Measurements from ENCODE around the gene TMEM223.
"Not testable (repeated sequence)": the region's sequence is repeated elsewhere in the genome, so short reads cannot be mapped to it uniquely, and the experiment has no call there.

TMEM223 gene

DNA sequence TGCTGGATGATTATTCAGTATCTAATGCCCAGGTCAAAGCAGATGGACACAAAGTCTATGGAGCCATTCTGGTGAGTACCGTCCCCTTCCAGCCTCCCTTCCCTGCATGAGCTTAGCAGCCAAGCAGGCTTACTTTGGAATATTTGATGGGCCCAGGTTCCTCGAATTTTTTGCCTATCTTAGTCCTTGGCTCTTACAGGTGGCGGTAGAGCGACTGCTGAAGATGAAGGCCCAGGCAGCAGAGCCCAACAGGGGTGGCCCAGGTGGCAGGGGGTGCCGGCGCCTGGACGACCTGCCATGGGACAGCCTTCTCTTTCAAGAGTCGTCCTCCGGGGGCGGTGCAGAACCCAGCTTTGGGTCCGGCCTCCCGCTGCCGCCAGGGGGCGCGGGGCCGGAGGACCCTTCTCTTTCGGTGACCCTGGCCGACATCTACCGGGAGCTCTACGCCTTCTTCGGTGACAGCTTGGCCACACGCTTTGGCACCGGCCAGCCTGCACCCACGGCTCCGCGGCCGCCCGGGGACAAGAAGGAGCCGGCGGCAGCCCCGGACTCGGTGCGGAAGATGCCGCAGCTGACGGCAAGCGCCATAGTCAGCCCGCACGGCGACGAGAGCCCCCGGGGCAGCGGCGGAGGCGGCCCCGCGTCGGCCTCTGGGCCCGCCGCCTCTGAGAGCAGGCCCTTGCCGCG, 5.3 kb downstream of the TMEM223 start:
- H3K4me3 ChIP-seq (ENCODE audit: low read length): peak overlapping the region; percentile 69

DNA sequence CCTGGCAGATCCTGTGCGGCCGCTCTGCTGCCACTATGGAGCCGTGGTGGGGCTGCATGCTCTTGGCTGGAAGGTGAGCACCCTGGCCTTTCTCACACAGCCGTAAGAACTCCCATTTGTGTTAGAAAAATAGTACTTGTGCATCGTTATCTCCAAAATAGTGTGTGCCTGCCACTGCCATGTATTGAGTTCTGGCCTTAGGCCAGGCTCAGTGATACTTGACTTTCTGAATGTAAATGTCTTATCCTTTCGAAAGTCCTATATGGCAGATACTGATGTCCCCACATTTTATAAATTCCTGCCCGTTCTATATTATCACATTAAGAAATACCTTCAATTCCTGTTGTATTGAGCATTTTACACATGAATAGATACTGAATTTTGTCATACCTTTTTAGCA, 9.1 kb downstream of the TMEM223 start:
- no peak overlapping the region for H3K4me3 ChIP-seq (ENCODE audit: low read length)
- TF ChIP-seq ZNF274 (IDR thresholded peaks at IDR 0.05; ENCODE audit: low read depth, low read length): no peak

More for the DNA sequence above, 5.3 kb downstream of the TMEM223 start:
- TF ChIP-seq ZNF274 (IDR thresholded peaks at IDR 0.05; ENCODE audit: low read depth, low read length): no peak

DNA sequence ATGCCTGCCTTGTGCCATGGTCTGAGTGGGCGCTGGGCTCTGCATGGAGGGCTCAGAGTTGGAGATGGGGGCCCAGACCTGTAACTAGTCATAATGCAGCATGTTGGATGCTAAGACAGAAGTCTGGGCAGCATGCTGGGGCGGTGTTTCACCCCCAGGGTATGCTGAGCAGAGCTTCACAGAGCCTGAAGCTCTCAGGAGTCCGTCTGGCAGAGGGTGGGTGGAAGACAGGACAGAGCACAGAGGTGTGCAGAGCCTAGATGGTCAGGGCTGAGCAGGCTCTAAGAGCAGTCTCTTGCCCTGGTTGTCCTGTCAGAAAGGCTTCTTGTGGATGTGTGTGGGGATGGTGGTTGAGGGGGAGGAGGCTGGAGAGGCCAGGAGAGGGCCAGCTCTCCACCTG, 13.4 kb downstream of the TMEM223 start:
- no peak overlapping the region for H3K4me3 ChIP-seq (ENCODE audit: low read length)
- no peak for TF ChIP-seq ZNF274 (IDR thresholded peaks at IDR 0.05; ENCODE audit: low read depth, low read length)

DNA sequence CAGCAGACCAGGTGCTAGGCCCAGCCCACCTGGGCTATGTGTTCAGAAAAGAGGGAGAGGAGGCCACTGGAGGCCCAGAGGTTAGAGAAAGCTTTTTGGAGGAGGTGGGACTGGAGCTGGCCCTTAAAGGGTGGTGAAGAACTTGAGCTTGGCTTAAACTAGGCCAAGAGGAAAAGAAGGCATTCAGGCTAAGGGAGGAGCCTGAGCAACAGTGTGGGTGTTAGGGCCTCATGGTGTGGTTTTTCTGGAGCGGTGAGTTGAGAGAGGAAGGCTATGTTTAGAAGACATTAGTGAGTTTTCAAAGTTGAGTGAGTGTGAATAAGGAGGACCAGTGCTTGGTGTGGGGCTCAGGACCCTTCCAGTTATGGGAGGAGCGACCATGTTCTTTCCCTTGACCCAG, 14.4 kb downstream of the TMEM223 start:
- no peak overlapping the region for H3K4me3 ChIP-seq (ENCODE audit: low read length)
- no peak for TF ChIP-seq ZNF274 (IDR thresholded peaks at IDR 0.05; ENCODE audit: low read depth, low read length)

DNA sequence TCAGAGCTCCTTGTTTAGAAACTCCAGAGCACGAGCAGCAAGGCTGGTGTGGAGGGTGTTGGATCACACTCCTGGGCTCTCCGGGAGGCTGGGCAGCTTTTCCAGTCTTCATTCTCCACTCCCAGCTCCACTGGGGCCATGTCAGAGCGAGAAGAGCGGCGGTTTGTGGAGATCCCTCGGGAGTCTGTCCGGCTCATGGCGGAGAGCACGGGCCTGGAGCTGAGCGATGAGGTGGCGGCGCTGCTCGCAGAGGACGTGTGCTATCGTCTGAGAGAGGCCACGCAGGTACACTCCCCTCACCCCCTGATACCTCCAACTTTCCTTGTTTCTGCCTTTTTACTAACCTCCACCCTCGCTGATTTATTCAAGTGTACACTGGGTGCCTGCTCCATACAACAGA, 16.2 kb downstream of the TMEM223 start:
- no peak overlapping the region for H3K4me3 ChIP-seq (ENCODE audit: low read length)
- TF ChIP-seq ZNF274 (IDR thresholded peaks at IDR 0.05; ENCODE audit: low read depth, low read length): no peak

DNA sequence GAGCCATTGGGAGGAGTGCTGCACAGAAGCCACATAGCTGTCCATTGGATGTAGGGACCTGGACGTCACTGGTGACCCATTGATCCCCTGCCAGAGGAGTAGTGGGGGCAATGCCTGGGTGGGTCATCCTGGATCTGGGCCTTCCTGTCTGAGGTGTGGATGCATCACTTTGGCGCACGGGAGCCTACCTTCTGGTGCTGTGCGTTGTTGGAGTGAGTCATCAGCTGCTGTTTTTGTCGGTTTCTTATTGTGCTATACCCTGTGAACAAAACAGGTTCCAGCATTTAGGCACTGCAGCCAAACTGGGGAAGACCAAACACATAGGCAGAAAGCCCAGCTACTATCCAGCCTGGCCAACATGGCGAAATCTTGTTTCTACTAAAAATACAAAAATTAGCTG, 17.4 kb downstream of the TMEM223 start:
- no peak overlapping the region for H3K4me3 ChIP-seq (ENCODE audit: low read length)
- no peak for TF ChIP-seq ZNF274 (IDR thresholded peaks at IDR 0.05; ENCODE audit: low read depth, low read length)

DNA sequence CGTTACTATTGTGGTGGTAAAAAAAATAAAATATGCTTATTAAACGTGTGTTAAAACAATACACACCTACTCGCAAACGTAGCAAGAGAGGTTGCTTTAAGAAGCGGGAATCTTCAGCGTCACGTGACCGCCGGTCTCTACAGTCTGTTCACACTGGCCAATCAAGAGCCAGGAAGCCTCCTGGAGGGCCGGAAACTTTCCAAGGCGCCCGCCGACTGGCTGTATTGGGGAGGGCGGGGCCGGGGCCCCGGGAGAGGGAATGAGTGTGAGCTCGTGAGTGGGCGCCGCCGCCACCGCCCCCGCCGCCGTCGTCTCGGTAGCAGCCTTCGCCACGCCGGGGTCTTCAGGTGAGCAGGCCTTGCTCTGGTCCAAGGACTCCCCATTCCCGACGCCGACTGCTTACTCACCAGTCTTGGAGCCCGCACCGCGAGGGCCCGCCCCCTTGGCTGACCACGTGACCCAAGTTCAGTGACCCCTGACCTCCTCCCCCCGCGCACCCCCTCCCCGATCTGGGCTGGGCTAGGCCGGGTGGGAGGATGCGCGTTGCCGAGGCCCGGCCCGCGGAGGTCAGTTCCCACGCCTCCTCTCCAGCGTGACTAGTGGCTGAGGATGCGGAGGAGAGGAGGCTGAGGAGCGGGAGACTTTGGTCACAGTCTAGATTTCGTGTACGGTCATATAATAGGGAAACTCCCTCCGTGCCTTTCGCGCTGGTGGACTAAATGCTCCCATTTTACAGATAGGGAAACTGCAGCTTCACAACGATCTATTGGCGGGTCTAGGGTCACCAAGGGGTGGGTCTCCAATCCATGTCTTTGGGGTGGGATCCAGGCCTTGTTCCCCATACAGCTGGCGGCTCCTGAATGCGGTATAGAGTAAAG, 20.4 kb downstream of the TMEM223 start, which contains the start of gene TAF6L:
Gene TAF6L, plus strand, starts transcription at position 253 of the 878 bp plus-strand sequence. CDS start 4,388 bp downstream, outside the sequence.
- no peak for TF ChIP-seq ZNF274 (IDR thresholded peaks at IDR 0.05; ENCODE audit: low read depth, low read length)
- peak within 1 kb of the TSS; percentile 89 for H3K4me3 ChIP-seq (ENCODE audit: low read length)

DNA sequence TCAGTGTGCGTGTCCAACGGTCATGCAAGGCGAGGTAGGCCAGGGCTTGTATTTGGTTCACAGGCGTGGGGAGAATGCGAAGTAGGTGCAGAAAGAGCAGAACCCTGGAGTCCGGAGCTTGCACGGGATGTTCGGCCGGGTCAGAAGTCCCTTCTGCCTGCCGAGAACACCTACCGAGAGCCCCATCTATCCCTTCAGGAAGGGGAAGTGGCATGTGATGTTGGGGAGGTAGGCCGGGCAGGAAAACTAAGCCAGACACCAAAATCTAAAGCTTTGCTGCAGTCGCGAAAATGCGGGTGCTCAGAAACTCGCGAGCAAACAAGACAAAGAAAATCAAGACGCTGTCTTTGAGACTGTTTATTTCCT, 21.0 kb downstream of the TMEM223 start:
- peak overlapping the region; percentile 89; the same call in 1 of the 2 replicates for H3K4me3 ChIP-seq (ENCODE audit: low read length)
- TF ChIP-seq ZNF274 (IDR thresholded peaks at IDR 0.05; ENCODE audit: low read depth, low read length): no peak

DNA sequence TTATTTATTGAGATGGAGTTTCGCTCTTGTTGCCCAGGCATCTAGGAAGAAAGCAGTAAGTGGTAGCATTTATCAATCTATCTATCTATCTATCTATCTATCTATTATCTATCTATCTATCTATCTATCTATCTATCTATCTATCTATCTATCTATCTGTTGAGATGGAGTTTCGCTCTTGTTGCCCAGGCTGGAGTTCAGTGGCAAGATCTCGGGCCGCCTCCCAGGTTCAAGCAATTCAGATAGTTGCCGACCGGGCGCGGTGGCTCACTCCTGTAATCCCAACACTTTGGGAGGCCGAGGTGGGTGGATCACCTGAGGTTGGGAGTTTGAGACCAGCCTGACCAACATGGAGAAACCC, 31.0 kb downstream of the TMEM223 start:
- H3K4me3 ChIP-seq (ENCODE audit: low read length): not testable (repeated sequence)

DNA sequence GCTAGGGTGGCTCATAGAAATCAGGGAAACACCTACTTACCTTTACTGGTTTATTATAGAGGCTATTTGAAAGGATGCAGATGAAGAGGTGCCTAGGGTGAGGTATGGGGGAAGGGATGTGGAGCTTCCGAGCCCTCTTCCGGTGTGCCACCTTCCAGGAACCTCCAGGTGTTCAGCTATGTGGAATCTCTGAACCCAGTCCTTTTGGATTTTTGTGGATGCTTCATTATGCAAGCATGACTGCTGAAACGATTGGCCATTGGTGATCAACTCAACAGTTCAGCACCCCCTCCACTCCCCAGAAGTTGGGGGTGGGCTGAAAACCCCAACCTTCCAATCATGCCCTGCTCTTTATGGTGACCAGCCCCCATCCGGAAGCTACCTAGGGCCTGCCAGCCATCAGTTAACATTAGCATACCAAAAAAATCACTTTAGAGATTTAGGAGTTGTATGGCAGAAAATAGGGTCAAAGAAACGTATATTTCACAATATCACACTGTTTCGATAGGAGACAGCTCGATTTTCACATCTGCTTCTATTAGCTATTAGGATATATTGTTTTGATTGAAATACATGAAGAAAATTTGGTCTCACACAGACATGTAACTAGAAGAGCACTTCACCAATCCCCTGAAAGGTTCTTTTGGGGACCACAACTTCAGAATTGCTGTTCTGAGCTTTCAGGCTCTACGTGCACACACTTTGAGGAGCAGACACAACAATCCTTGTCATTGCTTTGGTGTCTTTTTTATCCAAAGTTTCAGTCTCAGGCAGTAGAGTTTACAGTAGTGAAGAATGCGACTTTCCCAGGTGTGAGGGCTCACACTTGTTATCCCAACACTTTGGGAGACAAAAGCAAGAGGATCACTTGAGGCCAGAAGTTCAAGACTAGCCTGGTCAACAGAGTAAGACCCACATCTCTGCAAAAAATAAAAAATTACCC, 33.7 kb downstream of the TMEM223 start:
- TF ChIP-seq ZNF274 (IDR thresholded peaks at IDR 0.05; ENCODE audit: low read depth, low read length): no peak
- no peak overlapping the region for H3K4me3 ChIP-seq (ENCODE audit: low read length)

DNA sequence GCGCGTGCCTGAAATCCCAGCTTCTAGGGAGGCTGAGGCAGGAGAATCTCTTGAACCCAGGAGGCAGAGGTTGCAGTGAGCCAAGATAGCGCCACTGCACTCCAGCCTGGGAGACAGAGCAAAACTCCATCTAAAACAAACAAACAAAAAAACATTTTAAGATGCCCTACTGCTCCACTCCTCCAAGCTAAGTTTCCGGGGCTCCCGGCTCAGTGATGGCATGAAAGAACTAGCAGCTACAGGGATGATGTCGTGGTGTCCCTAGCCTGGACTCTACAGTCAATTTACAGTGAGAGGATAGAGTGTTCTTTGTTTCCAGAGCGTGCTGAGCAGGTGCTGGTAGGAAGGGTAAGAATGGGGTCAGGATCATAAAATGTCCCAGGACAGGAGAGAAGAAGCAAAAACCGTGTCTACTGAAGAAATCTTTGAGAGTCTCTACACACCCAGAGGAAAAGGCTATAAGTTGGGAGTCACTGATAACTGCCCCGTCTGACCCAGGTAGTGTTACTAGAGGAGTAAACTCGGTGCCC, 36.7 kb downstream of the TMEM223 start:
- TF ChIP-seq ZNF274 (IDR thresholded peaks at IDR 0.05; ENCODE audit: low read depth, low read length): no peak
- no peak overlapping the region for H3K4me3 ChIP-seq (ENCODE audit: low read length)

DNA sequence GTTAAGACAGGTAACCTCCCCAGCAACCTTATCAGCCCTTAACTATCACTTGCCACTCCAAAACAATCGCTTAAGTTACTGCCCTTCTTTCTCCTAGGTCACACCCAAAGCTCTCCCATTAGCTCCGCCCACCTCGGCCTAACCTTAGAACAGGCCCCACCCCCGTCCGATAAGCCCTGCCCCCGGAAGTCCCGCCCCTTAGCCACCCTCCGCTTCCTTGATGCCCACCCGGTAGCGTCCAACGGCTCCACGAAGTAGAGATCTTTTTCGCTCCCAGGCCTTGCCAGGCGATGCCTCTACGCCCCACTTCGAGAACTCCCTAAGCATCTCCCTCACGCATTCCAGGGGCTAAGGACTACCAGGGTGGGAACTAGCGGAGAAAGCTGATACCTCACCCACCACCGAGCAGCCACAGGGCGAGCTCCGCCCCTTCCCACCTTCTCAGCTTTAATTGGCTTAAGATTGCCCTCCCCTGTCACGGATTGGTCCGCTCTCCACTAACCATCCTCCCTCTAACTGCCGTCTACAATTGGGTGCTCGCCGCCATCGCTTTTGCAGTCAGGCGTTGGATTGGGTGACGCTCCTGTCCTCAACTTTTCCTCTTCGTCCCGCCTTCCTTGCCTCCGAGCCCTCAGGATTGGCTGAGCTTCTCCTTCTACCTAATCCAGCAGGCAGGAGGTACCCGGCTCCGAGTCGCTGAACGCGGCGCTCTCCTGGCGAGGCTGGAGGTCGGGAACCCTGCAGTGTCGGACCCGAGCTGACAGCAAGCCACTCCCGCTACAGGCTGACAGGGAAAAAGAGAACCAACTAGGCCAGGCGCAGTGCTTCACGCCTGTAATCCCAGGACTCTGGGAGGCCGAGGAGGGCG, 37.8 kb downstream of the TMEM223 start, which contains the start of gene ZBTB3:
Gene ZBTB3, minus strand, starts transcription at position 425 of the 868 bp plus-strand sequence. CDS start 496 bp downstream, outside the sequence.
- peak within 1 kb of the TSS; percentile 56; the same call in 1 of the 2 replicates for H3K4me3 ChIP-seq (ENCODE audit: low read length)
- TF ChIP-seq ZNF274 (IDR thresholded peaks at IDR 0.05; ENCODE audit: low read depth, low read length): no peak

Measured in GM08714 (cell line).